GM19238 (cell line): Measurements from ENCODE around the gene OBSCN.
"Not testable (repeated sequence)": the region's sequence is repeated elsewhere in the genome, so short reads cannot be mapped to it uniquely, and the experiment has no call there.

Source experiments
- DNase-seq: peaks from one replicate; pipeline ENCODE4 v3.0.0; 2011; ENCODE audit warnings: low spot score; ENCODE audit not compliant: insufficient read length

The OBSCN gene

DNA sequence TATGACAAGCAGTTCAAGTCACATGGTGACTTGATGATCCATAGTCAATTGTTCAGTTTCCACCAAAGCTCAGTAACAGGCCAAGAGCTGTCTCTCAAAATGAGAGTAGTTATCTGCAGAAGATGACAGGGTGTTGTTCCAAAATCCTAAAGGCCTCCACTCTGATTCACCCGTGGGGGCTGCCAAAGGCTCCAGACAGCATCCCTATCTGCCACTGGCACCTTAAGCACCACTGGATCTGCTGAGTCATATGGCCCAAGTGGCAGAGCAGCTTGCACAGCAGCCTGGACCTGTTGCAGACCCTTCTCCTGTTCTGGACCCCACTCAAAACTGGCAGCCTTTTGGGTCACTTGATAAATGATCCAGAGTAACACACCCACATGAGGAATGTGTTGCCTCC is 44.6 kb downstream of the OBSCN start:
- DNase-seq, result not testable (repeated sequence)

DNA sequence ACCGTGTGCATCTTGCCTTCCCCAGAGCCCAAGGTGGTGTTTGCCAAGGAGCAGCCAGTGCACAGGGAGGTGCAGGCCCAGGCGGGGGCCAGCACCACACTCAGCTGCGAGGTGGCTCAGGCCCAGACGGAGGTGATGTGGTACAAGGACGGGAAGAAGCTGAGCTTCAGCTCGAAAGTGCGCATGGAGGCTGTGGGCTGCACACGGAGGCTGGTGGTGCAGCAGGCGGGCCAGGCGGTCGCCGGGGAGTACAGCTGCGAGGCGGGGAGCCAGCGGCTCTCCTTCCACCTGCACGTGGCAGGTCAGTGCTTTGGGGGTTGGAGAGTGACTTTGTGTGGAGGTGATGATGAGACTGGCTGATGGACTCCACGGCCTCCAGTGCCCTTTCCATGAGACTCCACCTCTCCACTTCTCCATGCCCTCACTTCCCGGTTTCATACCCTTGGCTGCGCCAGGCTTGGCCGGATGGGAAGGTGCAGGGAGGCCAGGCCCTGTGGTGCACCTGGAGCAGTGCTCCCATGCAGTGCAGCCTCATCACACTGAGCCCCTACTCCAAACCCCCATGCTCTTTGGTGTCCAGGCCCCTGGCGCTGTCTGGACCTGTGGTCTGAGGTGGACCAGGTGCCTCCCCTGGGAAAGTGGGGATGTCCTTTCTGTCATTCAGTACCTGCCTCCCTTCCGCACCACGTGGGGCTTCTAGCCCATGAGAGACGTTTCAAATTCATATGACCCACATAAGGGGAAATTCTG is 49.0 kb downstream of the OBSCN start:
- no peak for DNase-seq

DNA sequence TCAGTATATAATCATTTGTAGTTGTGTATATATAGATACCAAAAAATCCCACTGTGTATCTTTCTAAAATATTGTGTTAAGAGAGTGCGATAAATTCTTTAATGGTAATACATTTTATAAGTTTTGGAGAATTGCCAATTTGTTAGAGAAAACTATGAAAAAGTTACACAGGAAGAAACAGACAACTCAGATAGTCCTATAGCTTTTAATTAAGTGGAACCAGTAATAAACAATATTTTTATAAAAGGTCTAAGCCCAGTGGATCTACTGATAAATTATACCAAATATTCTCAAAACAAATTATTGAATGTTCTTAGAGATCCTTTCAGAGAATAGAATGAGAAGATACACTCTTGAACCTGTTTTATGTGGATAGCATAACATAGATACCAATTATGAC is 50.6 kb downstream of the OBSCN start:
- no peak for DNase-seq

- no peak for DNase-seq
Measured at GRCh38 chr1:228259368-228259894, 51.6 kb downstream of the OBSCN start.

GRCh38 chr1:228259951-228260350 is 52.1 kb downstream of the OBSCN start:
- DNase-seq, result no peak

GRCh38 chr1:228261706-228262105 is 53.9 kb downstream of the OBSCN start:
- no peak for DNase-seq

- DNase-seq, result no peak
Measured at GRCh38 chr1:228262475-228262874, 54.6 kb downstream of the OBSCN start.

DNA sequence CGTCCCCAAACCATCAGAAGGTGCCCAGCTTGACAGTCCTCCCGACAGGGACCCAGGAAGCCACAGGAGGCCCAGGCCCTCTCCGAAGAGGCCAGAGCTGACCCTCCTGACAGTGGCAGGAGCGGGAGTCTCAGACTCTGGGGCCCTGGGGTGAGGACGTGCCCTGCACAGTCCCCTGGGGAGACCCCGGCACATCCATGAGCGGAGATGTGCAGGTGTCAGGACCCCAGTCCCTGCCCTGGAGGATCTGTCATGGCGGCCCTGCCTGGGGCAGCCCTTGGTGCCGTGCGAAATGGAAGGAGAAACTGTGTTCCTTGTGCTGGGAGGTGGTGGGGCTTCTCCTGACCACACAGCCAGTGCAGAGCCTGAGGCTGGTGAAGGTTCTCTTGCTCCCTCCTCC is 55.8 kb downstream of the OBSCN start:
- no peak for DNase-seq

- no peak for DNase-seq
Measured at GRCh38 chr1:228264090-228264829, 56.4 kb downstream of the OBSCN start.

DNA sequence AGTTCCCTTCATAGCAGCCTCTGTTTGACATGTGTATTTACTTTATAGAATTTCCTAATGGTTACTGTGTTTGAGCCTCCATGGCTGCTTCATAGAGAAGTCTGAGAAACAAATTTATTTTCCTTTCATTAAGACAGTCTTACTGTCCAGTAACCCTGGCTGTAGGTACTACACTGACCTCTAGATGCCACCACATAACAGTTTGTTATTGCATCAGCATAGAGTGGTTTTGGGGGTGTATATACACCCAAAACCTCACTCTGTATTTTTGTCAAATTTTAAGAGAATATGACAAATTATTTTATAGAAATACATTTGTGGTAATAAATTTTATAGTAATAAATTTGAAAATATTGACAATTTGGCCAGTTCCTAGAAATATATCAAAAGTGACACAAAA is 57.3 kb downstream of the OBSCN start:
- no peak for DNase-seq

DNA sequence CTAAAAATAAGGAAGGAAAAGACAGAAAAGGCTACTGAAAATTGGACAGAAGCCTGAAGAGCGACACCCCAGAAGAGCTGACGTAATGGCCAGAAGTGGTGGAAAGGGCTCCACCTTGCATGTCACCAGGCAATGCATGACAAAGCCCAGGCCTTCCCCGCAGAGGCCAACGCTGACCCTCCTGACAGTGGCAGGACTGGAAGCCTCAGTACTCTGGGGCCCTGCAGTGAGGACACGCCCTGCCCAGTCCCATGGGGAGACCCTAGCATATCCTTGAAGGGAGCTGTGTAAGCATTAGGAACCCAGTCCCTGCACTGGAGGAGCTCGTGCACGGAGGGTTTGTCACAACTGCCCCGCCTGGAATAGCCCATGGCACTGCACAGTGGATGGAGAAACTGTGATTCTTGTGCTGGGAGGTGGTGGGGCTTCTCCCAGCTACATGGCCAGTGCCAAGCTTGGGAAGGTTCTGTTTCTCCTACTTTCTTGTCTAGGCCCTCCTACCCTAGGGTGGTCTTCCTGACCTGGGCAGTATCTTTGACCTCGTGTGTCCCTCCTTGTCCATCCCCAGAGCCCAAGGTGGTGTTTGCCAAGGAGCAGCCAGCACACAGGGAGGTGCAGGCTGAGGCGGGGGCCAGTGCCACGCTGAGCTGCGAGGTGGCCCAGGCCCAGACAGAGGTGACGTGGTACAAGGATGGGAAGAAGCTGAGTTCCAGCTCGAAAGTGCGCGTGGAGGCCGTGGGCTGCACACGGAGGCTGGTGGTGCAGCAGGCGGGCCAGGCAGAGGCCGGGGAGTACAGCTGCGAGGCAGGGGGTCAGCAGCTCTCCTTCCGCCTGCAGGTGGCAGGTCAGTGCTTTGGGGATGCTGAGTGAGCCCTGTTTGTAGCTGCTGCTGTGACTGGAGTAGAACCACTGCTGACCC is 60.4 kb downstream of the OBSCN start:
- no peak for DNase-seq

DNA sequence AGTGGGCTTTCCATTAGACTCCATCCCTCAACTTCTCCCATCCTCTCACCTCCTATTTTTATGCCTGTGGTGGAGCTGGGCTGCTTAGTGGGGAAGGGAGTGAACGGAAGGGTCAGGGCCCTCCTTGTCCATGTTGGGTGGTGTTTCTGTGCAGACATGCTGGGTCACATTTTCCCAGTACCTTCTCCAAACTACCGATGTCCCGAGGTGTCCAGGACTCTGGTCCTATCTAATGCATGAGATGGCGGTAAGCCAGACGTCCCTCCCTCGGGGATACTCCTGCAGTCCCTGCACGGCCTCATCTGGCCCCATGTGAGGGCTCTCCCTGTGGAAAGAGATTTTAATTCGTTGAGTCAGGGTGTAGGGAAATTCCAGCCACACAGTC is 61.0 kb downstream of the OBSCN start:
- DNase-seq, result no peak

GRCh38 chr1:228269431-228269830 is 61.6 kb downstream of the OBSCN start:
- DNase-seq, result not testable (repeated sequence)

- no peak for DNase-seq
Measured at GRCh38 chr1:228270032-228270431, 62.2 kb downstream of the OBSCN start.

DNA sequence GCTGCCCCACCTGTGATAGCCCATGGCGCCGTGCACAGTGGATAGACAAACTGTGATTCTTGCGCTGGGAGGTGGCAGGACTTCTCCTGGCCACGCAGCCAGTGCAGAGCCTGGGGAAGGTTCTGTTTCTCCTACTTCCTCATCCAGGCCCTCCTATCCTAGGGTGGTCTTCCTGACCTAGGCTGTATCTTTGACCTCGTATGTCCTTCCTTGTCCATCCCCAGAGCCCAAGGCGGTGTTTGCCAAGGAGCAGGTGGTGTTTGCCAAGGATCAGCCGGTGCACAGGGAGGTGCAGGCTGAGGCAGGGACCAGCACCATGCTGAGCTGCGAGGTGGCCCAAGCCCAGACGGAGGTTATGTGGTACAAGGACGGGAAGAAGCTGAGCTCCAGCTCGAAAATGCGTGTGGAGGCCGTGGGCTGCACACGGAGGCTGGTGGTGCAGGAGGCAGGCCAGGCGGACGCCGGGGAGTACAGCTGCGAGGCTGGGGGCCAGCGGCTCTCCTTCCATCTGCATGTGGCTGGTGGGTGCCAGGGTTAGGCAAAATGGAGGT is 63.9 kb downstream of the OBSCN start:
- no peak for DNase-seq

DNA sequence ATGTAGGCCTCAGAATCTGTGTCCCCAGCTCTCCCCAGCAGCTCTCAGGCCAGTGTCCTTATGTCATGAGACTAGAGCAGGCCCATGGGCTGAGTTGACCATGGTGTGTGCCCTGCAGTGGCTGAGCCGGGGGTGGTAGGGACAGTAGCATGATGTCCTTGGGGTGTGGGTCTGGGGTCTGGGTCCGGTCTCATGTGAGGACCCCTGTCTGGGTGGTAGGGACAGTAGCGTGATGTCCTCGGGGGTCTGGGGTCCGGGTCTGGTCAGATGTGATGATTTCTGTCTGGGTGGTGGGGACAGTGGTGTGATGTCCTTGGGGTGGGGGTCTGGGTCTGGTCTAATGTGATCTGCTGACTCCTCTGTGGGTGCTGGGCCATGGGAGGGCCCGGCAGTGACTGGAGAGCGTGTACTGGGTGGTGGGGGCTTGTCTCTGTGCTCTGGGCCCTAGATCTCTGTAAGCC is 64.5 kb downstream of the OBSCN start:
- no peak for DNase-seq

GRCh38 chr1:228272831-228273571 is 65.2 kb downstream of the OBSCN start:
- DNase-seq, result no peak

- DNase-seq, result no peak
Measured at GRCh38 chr1:228273720-228274451, 66.0 kb downstream of the OBSCN start.

DNA sequence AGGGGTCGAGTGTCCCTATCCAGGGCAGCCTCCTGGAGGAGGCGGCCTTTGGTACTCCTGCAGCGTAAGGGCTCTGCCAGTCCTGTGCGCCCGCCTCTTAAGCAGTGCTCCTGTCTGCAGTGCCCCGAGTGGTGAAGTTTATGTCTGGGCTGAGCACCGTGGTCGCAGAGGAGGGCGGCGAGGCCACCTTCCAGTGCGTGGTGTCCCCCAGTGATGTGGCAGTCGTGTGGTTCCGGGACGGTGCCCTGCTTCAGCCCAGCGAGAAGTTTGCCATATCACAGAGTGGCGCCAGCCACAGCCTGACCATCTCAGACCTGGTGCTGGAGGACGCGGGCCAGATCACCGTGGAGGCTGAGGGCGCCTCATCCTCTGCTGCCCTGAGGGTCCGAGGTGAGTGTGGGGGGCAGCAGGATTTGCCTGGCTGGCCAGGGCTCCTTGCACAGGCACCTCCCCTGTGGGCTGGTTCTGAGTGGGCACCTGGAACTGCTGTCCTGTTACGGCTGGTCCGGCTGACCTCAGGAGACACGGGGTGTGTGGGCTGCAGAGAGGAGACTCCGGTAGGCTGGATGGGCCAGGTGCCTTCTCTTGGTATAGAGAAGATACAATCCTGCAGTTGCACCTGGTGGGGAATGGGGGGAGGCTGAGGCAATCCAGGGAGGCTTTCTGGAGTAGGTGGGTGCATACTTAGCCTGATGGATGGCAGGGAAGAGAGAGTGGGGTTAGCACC is 66.8 kb downstream of the OBSCN start:
- no peak for DNase-seq

GRCh38 chr1:228275179-228275429 is 67.3 kb downstream of the OBSCN start:
- DNase-seq, result no peak
